Mesodermal cell (in vitro differentiated cells): ENCODE data around the gene ZNF778.
"Not testable (repeated sequence)": the region's sequence is repeated elsewhere in the genome, so short reads cannot be mapped to it uniquely, and the experiment has no call there.

ENCODE experiments used
- H3K27ac ChIP-seq: 2 replicates; pipeline ENCODE4 v1.7.0; 2013; ENCODE audit warnings: mild to moderate bottlenecking, low read depth, low read length, moderate library complexity; ENCODE audit not compliant: severe bottlenecking
- H3K36me3 ChIP-seq: 2 replicates; pipeline ENCODE4 v1.7.1; 2013; ENCODE audit warnings: mild to moderate bottlenecking, low read length, moderate library complexity; ENCODE audit not compliant: control insufficient read depth, insufficient read depth
- H3K4me1 ChIP-seq: one replicate; pipeline ENCODE4 v1.7.1; 2013; ENCODE audit warnings: mild to moderate bottlenecking, low read length; ENCODE audit not compliant: insufficient read depth, control insufficient read depth, poor library complexity, severe bottlenecking
- H3K4me3 ChIP-seq: 2 replicates; pipeline ENCODE4 v1.7.0; 2013; ENCODE audit warnings: low read length, control low read depth, mild to moderate bottlenecking; ENCODE audit not compliant: insufficient read depth, poor library complexity, severe bottlenecking; ENCODE audit errors: extremely low read depth
- H3K9me3 ChIP-seq: 2 replicates; pipeline ENCODE4 v1.7.1; 2013; ENCODE audit warnings: mild to moderate bottlenecking, low read length, moderate library complexity; ENCODE audit not compliant: control insufficient read depth
- WGBS, 2 experiments: methylation state at CpG; one replicate each; pipeline ENCODE4 v1.1.5; 2013; ENCODE audit warnings: missing lambda C conversion rate in 2 of 2; ENCODE audit not compliant: insufficient coverage in 2 of 2; 5-methylcytosine and 5-hydroxymethylcytosine counted together

ZNF778 gene

GRCh38 chr16:89265647-89266046 is 48.1 kb downstream of the ZNF778 start:
- WGBS, 2 experiments: 91 to 92% methylated on average over 21 of the region's 21 CpGs
- Histone ChIP-seq H3K4me1 (no peaks in the 10 kb centered on the region), H3K9me3 (no peaks in the 10 kb centered on the region), H3K36me3 (peaks cover 52% of the 10 kb centered on the region), H3K27ac (no peak overlapping the region), H3K4me3 (no peak overlapping the region)

- H3K36me3 ChIP-seq: peaks cover 61% of the 10 kb centered on the region
Observed at GRCh38 chr16:89266521-89267134, 49.1 kb downstream of the ZNF778 start.

GRCh38 chr16:89267746-89268145 is 50.2 kb downstream of the ZNF778 start:
- H3K4me1 ChIP-seq, H3K27ac ChIP-seq, H3K4me3 ChIP-seq, H3K9me3 ChIP-seq: not testable (repeated sequence)
- H3K36me3 ChIP-seq: peaks cover 70% of the 10 kb centered on the region
- WGBS, 2 experiments: no CpG with 5 or more reads among the region's 15 CpGs

More at GRCh38 chr16:89266521-89267134, 49.1 kb downstream of the ZNF778 start:
- Histone ChIP-seq H3K4me1 (no peaks in the 10 kb centered on the region), H3K27ac (no peak overlapping the region), H3K9me3 (no peaks in the 10 kb centered on the region), H3K4me3 (no peak overlapping the region)
- 89 to 97% methylated on average over 13 to 15 of the region's 17 CpGs for WGBS, 2 experiments

GRCh38 chr16:89268585-89268984 is 51.1 kb downstream of the ZNF778 start:
- no peak overlapping the region for H3K27ac ChIP-seq
- no peaks in the 10 kb centered on the region for H3K9me3 ChIP-seq
- WGBS, 2 experiments: 95 to 99% methylated on average over 17 to 18 of the region's 19 CpGs
- H3K4me1 ChIP-seq: no peaks in the 10 kb centered on the region
- H3K36me3 ChIP-seq: peaks cover 79% of the 10 kb centered on the region
- H3K4me3 ChIP-seq: no peak overlapping the region

GRCh38 chr16:89268987-89269735 is 51.7 kb downstream of the ZNF778 start:
- no peak overlapping the region for H3K27ac ChIP-seq
- no peaks in the 10 kb centered on the region for H3K9me3 ChIP-seq
- H3K36me3 ChIP-seq: peaks cover 85% of the 10 kb centered on the region
- no peak overlapping the region for H3K4me3 ChIP-seq
- H3K4me1 ChIP-seq: no peaks in the 10 kb centered on the region
- 95 to 99% methylated on average over 6 to 8 of the region's 14 CpGs for WGBS, 2 experiments

- Histone ChIP-seq H3K4me1 (no peaks in the 10 kb centered on the region), H3K9me3 (no peaks in the 10 kb centered on the region), H3K27ac (no peak overlapping the region), H3K36me3 (peaks cover 89% of the 10 kb centered on the region), H3K4me3 (no peak overlapping the region)
- 98 to 99% methylated on average over 17 to 26 of the region's 27 CpGs for WGBS, 2 experiments
Observed at GRCh38 chr16:89269805-89270665, 52.5 kb downstream of the ZNF778 start.

GRCh38 chr16:89270666-89271345 is 53.3 kb downstream of the ZNF778 start:
- peaks cover 89% of the 10 kb centered on the region for H3K36me3 ChIP-seq
- WGBS, 2 experiments: 96 to 98% methylated on average over 32 of the region's 32 CpGs
- no peaks in the 10 kb centered on the region for H3K9me3 ChIP-seq
- no peak overlapping the region for H3K27ac ChIP-seq
- H3K4me3 ChIP-seq: no peak overlapping the region
- H3K4me1 ChIP-seq: no peaks in the 10 kb centered on the region

- WGBS, 2 experiments: 90% methylated on average over 2 of the region's 6 CpGs; no CpG with 5 or more reads in 1 of the 2 experiments
- no peak overlapping the region for H3K27ac ChIP-seq
- no peak overlapping the region for H3K4me3 ChIP-seq
- peaks cover 87% of the 10 kb centered on the region for H3K36me3 ChIP-seq
- no peaks in the 10 kb centered on the region for H3K9me3 ChIP-seq
- H3K4me1 ChIP-seq: no peaks in the 10 kb centered on the region
Observed at GRCh38 chr16:89272631-89273030, 55.1 kb downstream of the ZNF778 start.

- no peak overlapping the region for H3K4me3 ChIP-seq
Observed at GRCh38 chr16:89273741-89274472, 56.4 kb downstream of the ZNF778 start.

More at GRCh38 chr16:89273741-89274472, 56.4 kb downstream of the ZNF778 start:
- 94 to 98% methylated on average over 18 to 19 of the region's 19 CpGs for WGBS, 2 experiments
- no peak overlapping the region for H3K27ac ChIP-seq
- H3K9me3 ChIP-seq: no peaks in the 10 kb centered on the region
- H3K36me3 ChIP-seq: peaks cover 92% of the 10 kb centered on the region
- H3K4me1 ChIP-seq: no peaks in the 10 kb centered on the region
